ENCODE measurements around the gene ZNF648. TPM values are rescaled to one million over a fixed set of nuclear protein-coding genes. Genes with fewer than 3 reads are reported as not detected.

ZNF648 gene
- total and polyA plus RNA-seq, 2 of the 4 experiments (the other 2 are of a cell fraction), result not detected

DNA sequence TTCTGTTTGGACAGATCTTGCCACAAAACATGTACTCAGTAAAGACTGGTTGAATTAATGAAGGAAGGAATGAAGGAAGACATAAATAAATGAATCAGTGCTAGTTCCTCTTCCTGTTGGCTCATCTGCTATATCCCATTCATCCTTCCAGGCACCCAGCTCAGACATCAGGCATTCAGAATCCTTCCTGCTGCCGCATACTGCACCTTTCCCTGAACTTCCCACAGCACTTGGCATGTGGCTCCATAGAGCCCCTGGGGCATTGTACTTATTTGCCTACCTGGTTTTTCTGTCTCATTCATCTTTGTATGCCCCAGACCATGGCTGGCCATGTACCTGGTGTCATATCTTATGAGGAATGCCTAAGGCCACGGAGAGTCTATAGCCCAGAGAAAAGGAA lies 34.4 kb upstream of the ZNF648 start:
- BruUV-seq (replicated peaks), result no TSS peak
- Histone ChIP-seq H3K27ac (ENCODE audit: insufficient read depth, low read length) (no peak overlapping the region), H3K4ac (ENCODE audit: low read depth, low read length) (no peak overlapping the region), H2AFZ (replicated peaks; ENCODE audit: low read length, poor library complexity) (no peak overlapping the region), H2BK120ac (ENCODE audit: low read depth, low read length) (no peak overlapping the region), H3K18ac (ENCODE audit: low read depth, low read length) (no peak overlapping the region), H3K79me1 (ENCODE audit: low read depth in 1 of 2, low read length in 2 of 2) (no peaks in the 10 kb centered on the region), H2AK5ac (ENCODE audit: low read depth, low read length) (no peak overlapping the region), H3K27me3 (ENCODE audit: control insufficient read depth, insufficient read depth, low read length) (no peaks in the 10 kb centered on the region), H3K4me1 (ENCODE audit: control insufficient read depth, insufficient read depth, low read length) (no peaks in the 10 kb centered on the region), H3K14ac (replicated peaks; ENCODE audit: low read depth, low read length) (no peak overlapping the region), H3K23ac (ENCODE audit: low read depth, low read length) (no peak overlapping the region), H4K5ac (ENCODE audit: low read depth, low read length) (no peak overlapping the region), H2BK5ac (ENCODE audit: low read depth, low read length, poor library complexity, severe bottlenecking) (no peak overlapping the region), H3K9me3 (ENCODE audit: control insufficient read depth, insufficient read depth, low read length) (no peaks in the 10 kb centered on the region), H2BK15ac (ENCODE audit: low read depth, low read length) (no peak overlapping the region), H3K56ac (ENCODE audit: extremely low read depth, insufficient read depth, low read length) (no peak overlapping the region), H4K20me1 (ENCODE audit: insufficient read depth, low read length) (no peaks in the 10 kb centered on the region), H4K8ac (ENCODE audit: low read depth in 2 of 2, low read length in 2 of 2) (no peak overlapping the region), H3K9ac (ENCODE audit: low read depth, low read length) (no peak overlapping the region), H3K4me3 (ENCODE audit: insufficient read depth, low read depth, low read length) (no peak overlapping the region), H3K36me3 (ENCODE audit: control insufficient read depth, insufficient read depth, low read length) (no peaks in the 10 kb centered on the region), H3K4me2 (ENCODE audit: low read depth, low read length) (no peak overlapping the region), H4K91ac (ENCODE audit: insufficient read depth, low read depth, low read length) (no peak overlapping the region), H3K9me1 (ENCODE audit: insufficient read depth, low read length) (no peaks in the 10 kb centered on the region), H2AK9ac (replicated peaks; ENCODE audit: low read depth, low read length, poor library complexity) (no peak overlapping the region), H2BK20ac (ENCODE audit: low read depth, low read length) (no peak overlapping the region)
- ChIA-PET POLR2A (ENCODE audit: unreplicated experiment) (no interaction called here), CTCF (no interaction called here)
- in situ Hi-C loops (cut with MboI; ENCODE audit: low sequenced_read_pairs), result loop anchor here (25.0 kb wide), 1 partner anchor 691 kb away; the partner anchor contains the start of gene NPL
- no peak for DNase-seq
- ATAC-seq (ENCODE audit: low read depth), result no peak
- TF ChIP-seq BHLHE40 (IDR thresholded peaks at IDR 0.05; ENCODE audit: low read depth, low read length) (no peak), MAFK (IDR thresholded peaks at IDR 0.05; ENCODE audit: low read depth, low read length) (no peak), MAZ (IDR thresholded peaks at IDR 0.05; ENCODE audit: borderline replicate concordance, low read depth, low read length) (no peak), MXI1 (IDR thresholded peaks at IDR 0.05; ENCODE audit: borderline replicate concordance, low read depth, low read length) (no peak), CEBPB (IDR thresholded peaks at IDR 0.05; ENCODE audit: low read depth, low read length) (no peak)
- TF ChIP-seq, protein P1, sequence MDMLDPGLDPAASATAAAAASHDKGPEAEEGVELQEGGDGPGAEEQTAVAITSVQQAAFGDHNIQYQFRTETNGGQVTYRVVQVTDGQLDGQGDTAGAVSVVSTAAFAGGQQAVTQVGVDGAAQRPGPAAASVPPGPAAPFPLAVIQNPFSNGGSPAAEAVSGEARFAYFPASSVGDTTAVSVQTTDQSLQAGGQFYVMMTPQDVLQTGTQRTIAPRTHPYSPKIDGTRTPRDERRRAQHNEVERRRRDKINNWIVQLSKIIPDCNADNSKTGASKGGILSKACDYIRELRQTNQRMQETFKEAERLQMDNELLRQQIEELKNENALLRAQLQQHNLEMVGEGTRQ (IDR thresholded peaks at IDR 0.05; ENCODE audit: low read depth, low read length), result no peak
- TF ChIP-seq, protein P2, sequence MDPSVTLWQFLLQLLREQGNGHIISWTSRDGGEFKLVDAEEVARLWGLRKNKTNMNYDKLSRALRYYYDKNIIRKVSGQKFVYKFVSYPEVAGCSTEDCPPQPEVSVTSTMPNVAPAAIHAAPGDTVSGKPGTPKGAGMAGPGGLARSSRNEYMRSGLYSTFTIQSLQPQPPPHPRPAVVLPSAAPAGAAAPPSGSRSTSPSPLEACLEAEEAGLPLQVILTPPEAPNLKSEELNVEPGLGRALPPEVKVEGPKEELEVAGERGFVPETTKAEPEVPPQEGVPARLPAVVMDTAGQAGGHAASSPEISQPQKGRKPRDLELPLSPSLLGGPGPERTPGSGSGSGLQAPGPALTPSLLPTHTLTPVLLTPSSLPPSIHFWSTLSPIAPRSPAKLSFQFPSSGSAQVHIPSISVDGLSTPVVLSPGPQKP (IDR thresholded peaks at IDR 0.05; ENCODE audit: borderline replicate concordance, low read depth, low read length), result no peak
- 28% methylated on average over 2 of the region's 2 CpGs; no CpG with 5 or more reads in 1 of the 2 experiments for WGBS, 2 experiments (ENCODE audit: extremely low coverage in 2 of 2, insufficient read length in 1 of 2)
- dilution Hi-C loops (cut with HindIII; ENCODE audit: low sequenced_read_pairs, unreplicated experiment), result no loop called here
- intact Hi-C loops (cut with micrococcal nuclease), result no loop called here
